ENCODE results near the gene BRD3OS. TPM values are rescaled to one million over a fixed set of nuclear protein-coding genes. Genes with fewer than 3 reads are reported as not detected.

Gene BRD3OS
- total and polyA plus RNA-seq, 10 of the 15 experiments (the other 5 are each of a cell fraction or from before 2014, with no cell fraction given), result 2.1 to 13.7 (median 10.7) TPM

- SMC1A ChIA-PET (ENCODE audit: uncharacterized antibody, unreplicated experiment), result interaction anchor here (1.5 to 1.6 kb wide), 2 partner anchors 11 to 12 kb away, joined by 3 to 4 read pairs; no protein-coding TSS in a partner anchor
These were observed 36.5 kb downstream of the BRD3OS start for GRCh38 chr9:134061688-134062371.

GRCh38 chr9:134062461-134063087, 37.3 kb downstream of the BRD3OS start:
- Histone ChIP-seq H3K4me2 (ENCODE audit: control insufficient read depth, insufficient read depth) (no peak overlapping the region), H3K27me3 (replicated peaks in 1 of 2; ENCODE audit: control insufficient read depth in 2 of 2, insufficient read depth in 2 of 2, low read length in 1 of 2) (no peaks in the 10 kb centered on the region), H3K4me1 (ENCODE audit: control insufficient read depth, insufficient read depth, low read length) (peaks cover 24% of the 10 kb centered on the region), H3K36me3 (ENCODE audit: control insufficient read depth in 2 of 2, insufficient read depth in 2 of 2, low read length in 1 of 2) (no peaks in the 10 kb centered on the region), H3K27ac (ENCODE audit: control insufficient read depth, insufficient read depth) (no peak overlapping the region), H3K9me3 (replicated peaks; ENCODE audit: control insufficient read depth, insufficient read depth, low read length) (no peaks in the 10 kb centered on the region), H4K20me1 (ENCODE audit: control insufficient read depth, insufficient read depth) (peaks cover 25% of the 10 kb centered on the region), H3K4me3 (no peak overlapping the region), H3K9ac (ENCODE audit: control insufficient read depth, insufficient read depth, low read length) (no peak overlapping the region), H3K79me2 (ENCODE audit: control insufficient read depth, insufficient read depth, low read length) (peaks cover 39% of the 10 kb centered on the region), H2AFZ (ENCODE audit: control insufficient read depth, low read depth, low read length) (no peak overlapping the region)
- ChIA-PET RAD21 (ENCODE audit: unreplicated experiment) (no interaction called here), POLR2A (no interaction called here), CTCF (no interaction called here), SMC1A (ENCODE audit: uncharacterized antibody, unreplicated experiment) (no interaction called here)
- in situ Hi-C loops (cut with MboI) (no loop called here), intact Hi-C loops (cut with micrococcal nuclease; ENCODE audit: unreplicated experiment) (no loop called here)
- no TSS peak for BruUV-seq (replicated peaks)
- DNase-seq (ENCODE audit: low read depth, low spot score), result no peak
- no peak for FAIRE-seq
- WGBS (ENCODE audit: insufficient coverage, insufficient replicate concordance, low lambda C conversion rate, missing lambda C conversion rate), result 86% methylated on average over 22 of the region's 22 CpGs
- no peak for ATAC-seq
- TF ChIP-seq SREBF1 (IDR thresholded peaks at IDR 0.05; ENCODE audit: low read length) (no peak), CREB1 (IDR thresholded peaks at IDR 0.05; ENCODE audit: low read depth) (no peak), ZNF687 (IDR thresholded peaks at IDR 0.05) (no peak), NFYB (IDR thresholded peaks at IDR 0.05; ENCODE audit: insufficient read depth, low read depth, low read length) (no peak), BCLAF1 (IDR thresholded peaks at IDR 0.05) (no peak), ZNF384 (IDR thresholded peaks at IDR 0.05; ENCODE audit: borderline replicate concordance, low read depth, low read length) (no peak)

More at GRCh38 chr9:134061688-134062371, 36.5 kb downstream of the BRD3OS start:
- no peak for DNase-seq (ENCODE audit: low read depth, low spot score)
- H3K27ac ChIP-seq (ENCODE audit: control insufficient read depth, insufficient read depth), result no peak overlapping the region
- H3K27me3 ChIP-seq (replicated peaks in 1 of 2; ENCODE audit: control insufficient read depth in 2 of 2, insufficient read depth in 2 of 2, low read length in 1 of 2), result no peaks in the 10 kb centered on the region
- RAD21 ChIA-PET (ENCODE audit: unreplicated experiment), result no interaction called here
- TF ChIP-seq IKZF2 (IDR thresholded peaks at IDR 0.05) (no peak), ZNF384 (IDR thresholded peaks at IDR 0.05; ENCODE audit: borderline replicate concordance, low read depth, low read length) (no peak), KDM1A (IDR thresholded peaks at IDR 0.05; ENCODE audit: borderline replicate concordance) (no peak), SMC3 (IDR thresholded peaks at IDR 0.05; ENCODE audit: borderline replicate concordance, low read length) (no peak), NFYB (IDR thresholded peaks at IDR 0.05; ENCODE audit: insufficient read depth, low read depth, low read length) (no peak), POLR2A (IDR thresholded peaks at IDR 0.05; ENCODE audit: low read depth, low read length) (no peak), RUNX3 (IDR thresholded peaks at IDR 0.05; ENCODE audit: low read length) (no peak)
- H3K79me2 ChIP-seq (ENCODE audit: control insufficient read depth, insufficient read depth, low read length), result peaks cover 34% of the 10 kb centered on the region
- no peaks in the 10 kb centered on the region for H3K9me3 ChIP-seq (replicated peaks; ENCODE audit: control insufficient read depth, insufficient read depth, low read length)
- 81% methylated on average over 22 of the region's 22 CpGs for WGBS (ENCODE audit: insufficient coverage, insufficient replicate concordance, low lambda C conversion rate, missing lambda C conversion rate)
- POLR2A ChIA-PET, result interaction anchor here (1.0 kb wide), 1 partner anchor 71 kb away, joined by 3 read pairs; no protein-coding TSS in a partner anchor
- BruUV-seq (replicated peaks), result no TSS peak
- H3K4me3 ChIP-seq, result no peak overlapping the region
- intact Hi-C loops (cut with micrococcal nuclease; ENCODE audit: unreplicated experiment) (no loop called here), in situ Hi-C loops (cut with MboI) (no loop called here)
- H3K9ac ChIP-seq (ENCODE audit: control insufficient read depth, insufficient read depth, low read length), result no peak overlapping the region
- no peak for FAIRE-seq
- no peak overlapping the region for H3K4me2 ChIP-seq (ENCODE audit: control insufficient read depth, insufficient read depth)
- CTCF ChIA-PET, result no interaction called here
- H3K4me1 ChIP-seq (ENCODE audit: control insufficient read depth, insufficient read depth, low read length), result peaks cover 24% of the 10 kb centered on the region
- H3K36me3 ChIP-seq (ENCODE audit: control insufficient read depth in 2 of 2, insufficient read depth in 2 of 2, low read length in 1 of 2), result no peaks in the 10 kb centered on the region
- peaks cover 25% of the 10 kb centered on the region for H4K20me1 ChIP-seq (ENCODE audit: control insufficient read depth, insufficient read depth)
- H2AFZ ChIP-seq (ENCODE audit: control insufficient read depth, low read depth, low read length), result no peak overlapping the region
- ATAC-seq, result no peak

All from GM12878 (cell line).